HG02623 (cell line): ENCODE results near the gene KCNJ4.
"Not testable (repeated sequence)": the region's sequence is repeated elsewhere in the genome, so short reads cannot be mapped to it uniquely, and the experiment has no call there.

Experiments used
- ATAC-seq: cut with Tn5 transposase; IDR thresholded peaks from one replicate; pipeline ENCODE4 v1.9.1; 2021; ENCODE audit warnings: moderate library complexity; ENCODE audit not compliant: unreplicated experiment

The KCNJ4 gene

DNA sequence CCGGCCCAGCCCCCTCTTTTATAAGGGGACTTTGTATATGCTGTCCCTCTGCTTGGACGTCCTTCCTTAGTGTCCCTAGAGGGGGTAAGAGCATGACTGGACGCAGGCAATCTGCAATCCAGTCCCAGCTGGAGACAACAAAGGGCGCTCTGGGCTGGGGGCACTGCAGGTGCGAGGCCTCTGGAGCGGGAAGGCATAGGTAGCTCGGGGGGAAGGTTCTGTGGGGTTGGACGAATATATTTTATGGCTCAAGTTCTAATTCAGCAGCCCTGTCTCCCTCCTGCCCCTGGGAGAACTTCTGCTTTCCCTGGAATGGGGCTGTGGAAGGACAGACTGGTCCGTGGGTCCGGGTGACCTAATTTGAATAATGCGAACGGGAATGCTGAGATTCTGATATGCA lies 40.0 kb downstream of the KCNJ4 start:
- ATAC-seq: no peak

- no peak for ATAC-seq
These were observed 41.0 kb downstream of the KCNJ4 start for GRCh38 chr22:38414009-38414395.

DNA sequence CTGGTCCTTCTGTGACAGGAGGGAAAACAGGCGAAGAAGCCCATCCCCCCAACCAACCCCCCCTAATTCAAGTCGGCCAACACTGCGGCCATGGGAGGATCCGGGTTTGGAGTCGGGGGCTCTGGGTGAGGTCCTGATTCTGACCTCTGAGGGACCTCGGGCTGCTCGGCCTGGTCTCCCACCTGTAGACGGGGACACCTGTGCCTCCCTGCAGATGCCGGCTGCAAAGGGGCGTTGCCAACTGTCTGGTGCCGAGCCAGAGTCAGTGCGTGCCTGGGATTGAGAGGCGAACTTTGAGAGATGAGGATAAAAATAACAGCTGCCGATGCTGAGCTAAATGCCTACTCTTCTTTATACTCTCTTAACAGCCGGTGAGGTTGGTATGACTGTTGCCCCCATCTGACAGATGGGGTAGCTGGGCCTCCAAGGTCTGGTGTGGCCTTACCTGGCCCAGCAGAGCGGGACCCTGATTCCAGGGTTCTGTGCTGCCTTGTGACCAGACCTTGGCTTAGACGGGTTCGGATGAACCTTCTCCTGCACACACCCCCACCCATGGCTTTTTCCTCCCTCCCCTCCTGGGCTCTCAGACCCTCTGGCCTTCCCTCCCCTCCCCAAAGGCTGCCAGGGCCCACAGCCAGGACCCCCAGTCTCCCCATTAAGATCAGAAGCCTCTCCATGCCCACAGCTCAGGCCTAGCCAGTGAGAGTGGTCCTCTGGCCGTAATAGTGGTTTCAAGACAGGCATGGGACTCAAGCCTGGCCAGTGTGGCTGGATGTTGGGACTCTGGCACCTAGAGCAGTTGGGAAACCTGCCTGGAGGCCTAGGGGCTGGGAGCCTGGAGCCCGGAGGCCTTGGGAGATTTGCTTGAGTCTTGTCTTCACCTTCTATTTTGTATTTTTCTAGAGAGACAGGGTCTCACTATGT lies 41.7 kb downstream of the KCNJ4 start:
- no peak for ATAC-seq

GRCh38 chr22:38412435-38413084 lies 42.4 kb downstream of the KCNJ4 start:
- ATAC-seq: no peak

- no peak for ATAC-seq
These were observed 44.0 kb downstream of the KCNJ4 start for GRCh38 chr22:38411016-38411415.

DNA sequence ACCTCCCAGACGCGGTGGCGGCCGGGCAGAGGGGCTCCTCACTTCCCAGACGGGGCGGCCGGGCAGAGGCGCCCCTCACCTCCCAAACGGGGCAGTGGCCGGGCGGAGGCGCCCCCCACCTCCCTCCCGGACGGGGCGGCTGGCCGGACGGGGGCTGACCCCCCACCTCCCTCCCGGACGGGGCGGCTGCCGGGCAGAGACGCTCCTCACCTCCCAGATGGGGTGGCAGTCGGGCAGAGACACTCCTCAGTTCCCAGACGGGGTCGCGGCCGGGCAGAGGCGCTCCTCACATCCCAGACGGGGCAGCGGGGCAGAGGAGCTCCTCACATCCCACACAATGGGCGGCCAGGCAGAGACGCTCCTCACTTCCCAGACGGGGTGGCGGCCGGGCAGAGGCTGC lies 45.1 kb downstream of the KCNJ4 start:
- not testable (repeated sequence) for ATAC-seq

DNA sequence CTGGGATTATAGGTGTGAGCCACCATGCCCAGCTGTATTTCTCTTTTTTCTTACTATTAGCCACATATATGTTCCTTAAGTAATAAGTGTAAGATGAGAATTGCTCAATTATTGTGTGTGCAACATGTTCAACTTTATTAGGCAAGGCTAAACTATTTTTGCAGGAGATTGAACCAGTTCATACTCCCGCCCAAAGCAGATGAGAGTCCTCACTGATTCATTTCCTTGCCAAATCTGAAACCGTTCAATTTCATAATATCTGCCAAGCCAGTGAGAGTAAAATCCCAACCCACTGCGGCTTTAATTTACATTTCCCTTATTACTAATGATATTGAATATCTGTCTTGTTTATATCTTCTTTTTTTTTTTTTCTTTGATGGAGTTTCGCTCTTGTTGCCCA lies 48.4 kb downstream of the KCNJ4 start:
- no peak for ATAC-seq

DNA sequence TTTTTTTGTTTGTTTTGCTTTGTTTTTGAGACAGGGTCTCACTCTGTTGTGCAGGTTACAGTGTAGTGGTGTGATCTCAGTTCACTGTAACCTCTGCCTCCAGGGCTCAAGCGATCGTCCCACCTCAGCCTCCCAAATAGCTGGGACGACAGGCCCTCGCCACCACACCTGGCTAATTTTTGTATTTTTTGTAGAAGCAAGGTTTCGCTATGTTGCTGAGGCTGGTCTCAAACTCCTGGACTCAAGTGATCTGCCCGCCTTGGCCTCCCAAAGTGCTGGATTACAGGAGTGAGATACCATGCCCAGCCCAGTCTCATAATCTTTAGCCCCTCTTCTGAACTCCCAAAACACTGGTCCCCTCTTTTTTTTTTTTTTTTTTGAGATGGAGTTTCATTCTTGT lies 50.6 kb downstream of the KCNJ4 start:
- no peak for ATAC-seq

DNA sequence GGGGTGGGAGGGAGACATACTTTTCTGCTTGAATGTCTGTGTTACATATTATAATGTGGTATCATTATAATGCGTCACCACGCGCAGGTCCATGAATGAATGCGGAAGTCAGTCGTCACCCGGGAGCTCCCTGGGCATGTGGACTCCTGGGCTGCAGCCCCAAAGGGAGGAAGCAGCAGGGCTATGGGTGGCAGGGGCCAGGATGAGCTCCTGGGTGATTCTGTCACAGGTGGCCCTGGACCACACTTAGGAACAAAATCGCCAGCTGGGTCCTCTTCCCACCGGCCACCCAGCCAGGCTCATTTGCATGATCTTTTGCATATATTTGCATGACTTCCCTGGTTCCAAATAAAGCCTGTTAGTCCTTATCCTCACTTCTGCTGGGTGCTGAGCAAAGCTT lies 51.2 kb downstream of the KCNJ4 start:
- no peak for ATAC-seq

- ATAC-seq: no peak
These were observed 52.8 kb downstream of the KCNJ4 start for GRCh38 chr22:38402204-38402603.

DNA sequence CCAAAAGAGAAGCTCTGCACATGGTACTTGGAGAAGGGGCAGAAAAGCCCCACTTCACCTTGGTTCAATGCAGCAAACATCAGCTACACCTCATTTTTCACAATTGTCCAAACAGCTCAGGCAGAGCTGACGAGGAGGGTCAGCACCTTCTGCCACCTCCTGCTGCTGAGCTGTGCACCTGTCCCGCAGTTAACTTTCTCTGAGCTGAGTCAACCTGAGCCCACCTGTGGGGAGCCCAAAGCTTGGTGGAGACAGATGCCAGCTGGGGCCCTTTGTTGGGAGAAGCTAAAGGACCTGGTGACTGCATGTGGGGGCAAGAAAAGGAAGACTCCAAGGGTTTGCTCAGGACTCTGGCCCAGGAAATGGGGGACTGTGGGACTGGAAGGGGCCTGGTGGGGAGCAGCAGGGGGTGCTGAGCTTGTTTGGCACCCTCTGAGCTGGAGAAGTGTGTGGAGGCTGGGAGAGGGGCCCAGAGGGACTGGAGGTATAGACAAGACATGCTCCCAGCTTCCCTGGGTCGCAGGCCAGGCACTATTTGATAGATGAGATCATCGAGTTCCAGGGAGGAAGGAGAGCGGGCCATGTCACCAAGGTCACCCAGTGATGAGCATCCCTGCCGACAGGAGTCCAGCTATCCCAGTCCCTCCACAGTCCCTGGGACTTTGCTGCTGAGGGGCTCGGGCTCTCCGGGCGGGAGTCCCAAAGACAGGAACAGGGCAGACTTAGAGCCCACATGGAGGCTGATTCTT lies 53.5 kb downstream of the KCNJ4 start:
- no peak for ATAC-seq

GRCh38 chr22:38400256-38400655 lies 54.7 kb downstream of the KCNJ4 start:
- ATAC-seq: not testable (repeated sequence)

GRCh38 chr22:38398609-38399461 lies 56.2 kb downstream of the KCNJ4 start:
- ATAC-seq: no peak

- not testable (repeated sequence) for ATAC-seq
These were observed 56.8 kb downstream of the KCNJ4 start for GRCh38 chr22:38398181-38398608.

GRCh38 chr22:38397189-38398085 lies 57.6 kb downstream of the KCNJ4 start:
- ATAC-seq: no peak

GRCh38 chr22:38396440-38397069 lies 58.4 kb downstream of the KCNJ4 start:
- not testable (repeated sequence) for ATAC-seq

DNA sequence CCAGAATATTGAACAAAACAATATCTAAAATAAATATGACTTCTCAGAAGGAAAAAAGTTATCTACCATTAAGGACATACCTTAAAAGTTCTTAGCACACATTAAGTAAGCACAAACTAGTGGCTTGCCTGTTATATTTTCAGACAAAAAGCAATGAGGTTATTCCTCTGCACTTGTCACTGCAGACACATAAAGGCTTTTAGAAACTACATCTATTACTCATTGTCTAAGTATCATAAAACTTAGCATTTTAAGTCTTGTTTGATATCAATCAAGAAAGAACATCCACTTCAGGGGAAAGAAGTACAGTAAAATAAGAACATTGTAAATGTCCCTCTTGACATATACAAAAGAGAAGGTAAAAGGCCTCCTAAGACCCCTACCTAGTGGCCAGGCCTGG lies 59.1 kb downstream of the KCNJ4 start:
- ATAC-seq: not testable (repeated sequence)

- ATAC-seq: not testable (repeated sequence)
These were observed 59.9 kb downstream of the KCNJ4 start for GRCh38 chr22:38394929-38395624.
